HepG2 (cell line): ENCODE measurements around the gene ARL8A. TPM values are rescaled to one million over a fixed set of nuclear protein-coding genes. Genes with fewer than 3 reads are reported as not detected.

Experiments
- ARNT2 ChIP-seq: sonication (generic); formaldehyde crosslinking; IDR thresholded peaks from 2 replicates; pipeline ENCODE4 v1.8.0; 2022; ENCODE audit warnings: mild to moderate bottlenecking, low read depth, missing genetic modification reagents, moderate library complexity
- CREM ChIP-seq, 2 experiments: sonication (generic) in 1 of 2; formaldehyde crosslinking in 1 of 2; IDR thresholded peaks; 2 replicates each; pipeline versions ENCODE4 v1.4.0 to v1.6.1; 2016 to 2020; ENCODE audit warnings: antibody characterized with exemption in 1 of 2, mild to moderate bottlenecking in 1 of 2, missing genetic modification reagents in 1 of 2
- DNMT3B ChIP-seq: conservative IDR thresholded peaks from 2 replicates; pipeline ENCODE4 v1.6.1; 2016; ENCODE audit warnings: missing biosample characterization, control low read depth
- ELF3 ChIP-seq: IDR thresholded peaks from 2 replicates; pipeline ENCODE4 v1.6.1; 2016; ENCODE audit warnings: missing genetic modification reagents, missing compliant biosample characterization
- FOXC1 ChIP-seq: sonication (generic); formaldehyde crosslinking; IDR thresholded peaks from 2 replicates; pipeline ENCODE4 v1.8.0; 2022; ENCODE audit warnings: mild to moderate bottlenecking, missing genetic modification reagents, borderline replicate concordance
- FOXP4 ChIP-seq: sonication (generic); formaldehyde crosslinking; IDR thresholded peaks from 2 replicates; pipeline ENCODE4 v1.4.0; 2020; ENCODE audit warnings: missing genetic modification reagents
- HMGA1 ChIP-seq: sonication (generic); formaldehyde crosslinking; conservative IDR thresholded peaks from 2 replicates; pipeline ENCODE4 v1.4.0; 2020; ENCODE audit warnings: missing genetic modification reagents
- KAT8 ChIP-seq: IDR thresholded peaks from 2 replicates; pipeline ENCODE4 v1.6.1; 2016; ENCODE audit warnings: missing genetic modification reagents, missing compliant biosample characterization
- KLF12 ChIP-seq: sonication (generic); formaldehyde crosslinking; IDR thresholded peaks from 2 replicates; pipeline ENCODE4 v1.4.0; 2020; ENCODE audit warnings: missing genetic modification reagents, borderline replicate concordance
- MEIS1 ChIP-seq: sonication (generic); formaldehyde crosslinking; IDR thresholded peaks from 2 replicates; pipeline ENCODE4 v1.9.0; 2021; ENCODE audit warnings: mild to moderate bottlenecking, missing genetic modification reagents, moderate library complexity, borderline replicate concordance
- MIER3 ChIP-seq: IDR thresholded peaks from 2 replicates; pipeline ENCODE4 v1.6.1; 2016; ENCODE audit warnings: missing compliant biosample characterization, borderline replicate concordance
- MNT ChIP-seq: fragments of 450-650 bp; IDR thresholded peaks from 2 replicates; pipeline ENCODE4 v1.6.1; 2016
- NONO ChIP-seq, 2 experiments: fragments of 450-650 bp in 1 of 2; sonication (generic) in 1 of 2; formaldehyde crosslinking in 1 of 2; IDR thresholded peaks in 1 of 2; conservative IDR thresholded peaks in 1 of 2; 2 replicates each; pipeline versions ENCODE4 v1.6.1 to v1.8.0; 2017 to 2022; ENCODE audit warnings: mild to moderate bottlenecking in 1 of 2, missing genetic modification reagents in 1 of 2, moderate library complexity in 1 of 2
- ZNF280D ChIP-seq: sonication (generic); formaldehyde crosslinking; IDR thresholded peaks from 2 replicates; pipeline ENCODE4 v1.5.1; 2020; ENCODE audit warnings: mild to moderate bottlenecking, missing genetic modification reagents
- ZUFSP ChIP-seq: sonication (generic); formaldehyde crosslinking; IDR thresholded peaks from 2 replicates; pipeline ENCODE4 v1.9.0; 2021; ENCODE audit warnings: missing genetic modification reagents, mild to moderate bottlenecking, borderline replicate concordance
- polyA plus RNA-seq, 8 experiments: library from polyadenylated mRNA; depleted of rRNA in 3 of 8; stranded (reverse) in 7 of 8; unstranded in 1 of 8; fragments of >200 nt; fragmentation: Illumina TruSeq in 4 of 8; extraction: Trizol in 4 of 8; gene quantifications; 2 replicates each; pipeline versions ENCODE4 v1.2.1 to v1.2.3, GENCODE V29; 2011 to 2016; ENCODE audit warnings: low read depth in 4 of 8, missing spikeins in 1 of 8, mixed read lengths in 1 of 8; ENCODE audit not compliant: insufficient read depth in 1 of 8
- total RNA-seq, 5 experiments: library from RNA; depleted of rRNA; stranded (reverse); fragments of >200 nt; fragmentation: Illumina TruSeq; extraction: Trizol; gene quantifications; 2 replicates each; pipeline ENCODE4 v1.2.3, GENCODE V29; 2016; ENCODE audit warnings: low read depth in 1 of 5

ARL8A gene
- total and polyA plus RNA-seq, 2 of the 13 experiments (the other 11 are each of a cell fraction or from before 2014, with no cell fraction given) = 2.7 to 23.4 TPM

GRCh38 chr1:202143011-202143767 lies 1.3 kb downstream of the ARL8A start (continued):
- TF ChIP-seq CREM (IDR thresholded peaks at IDR 0.05) (peak; percentile 46; the same call in 1 of the 2 replicates), CREM (CRISPR knock-in tag; IDR thresholded peaks at IDR 0.05) (no peak), HMGA1 (CRISPR knock-in tag) (no peak), ELF3 (CRISPR knock-in tag) (peak; percentile 63; the same call in 1 of the 2 replicates), FOXP4 (peak; percentile 63; the same call in 1 of the 2 replicates), MIER3 (CRISPR knock-in tag) (0 out of 2 replicates have a peak, but pooled peaks have one; percentile 29), ZUFSP (no peak), FOXC1 (CRISPR knock-in tag) (0 out of 2 replicates have a peak, but pooled peaks have one; percentile 28), DNMT3B (CRISPR knock-in tag) (no peak), MNT (no peak), ZNF280D (no peak), KLF12 (CRISPR knock-in tag) (no peak), ARNT2 (CRISPR knock-in tag) (no peak), KAT8 (CRISPR knock-in tag) (peak; percentile 23; the same call in 1 of the 2 replicates), NONO (IDR thresholded peaks at IDR 0.05) (no peak), NONO (CRISPR knock-in tag; conservative IDR thresholded peaks at IDR 0.05) (0 out of 2 replicates have a peak, but pooled peaks have one; percentile 37), MEIS1 (CRISPR knock-in tag) (peak; percentile 86; the same call in 1 of the 2 replicates)
